ENCODE data around the gene HOMER2.
A peak's percentile ranks its signal among the peaks of the same experiment; 100 is the strongest.
"Not testable (repeated sequence)": the region's sequence is repeated elsewhere in the genome, so short reads cannot be mapped to it uniquely, and the experiment has no call there.

HOMER2 gene

GRCh38 chr15:82830427-82831173, 121.9 kb downstream of the HOMER2 start:
- DNase-seq: no peak

DNA sequence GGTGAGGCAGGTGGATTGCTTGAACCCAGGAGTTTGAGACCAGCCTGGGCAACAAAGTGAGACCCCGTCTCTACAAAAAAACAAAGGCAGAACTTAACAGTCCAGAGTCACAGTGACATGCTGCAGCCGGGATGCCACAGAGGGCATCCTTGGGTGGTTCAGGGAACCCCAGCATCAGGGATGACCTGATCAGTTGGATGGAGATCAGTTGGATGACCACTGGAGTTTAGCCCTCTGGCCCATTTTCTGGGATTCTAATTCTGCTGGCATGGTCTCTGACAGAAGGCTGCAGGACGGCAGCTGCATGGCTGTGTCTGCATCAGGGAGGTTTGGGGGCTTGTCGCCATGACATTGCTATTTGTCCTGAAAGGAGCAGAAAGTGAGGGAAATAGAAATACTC, 123.3 kb downstream of the HOMER2 start:
- no peak for DNase-seq

DNA sequence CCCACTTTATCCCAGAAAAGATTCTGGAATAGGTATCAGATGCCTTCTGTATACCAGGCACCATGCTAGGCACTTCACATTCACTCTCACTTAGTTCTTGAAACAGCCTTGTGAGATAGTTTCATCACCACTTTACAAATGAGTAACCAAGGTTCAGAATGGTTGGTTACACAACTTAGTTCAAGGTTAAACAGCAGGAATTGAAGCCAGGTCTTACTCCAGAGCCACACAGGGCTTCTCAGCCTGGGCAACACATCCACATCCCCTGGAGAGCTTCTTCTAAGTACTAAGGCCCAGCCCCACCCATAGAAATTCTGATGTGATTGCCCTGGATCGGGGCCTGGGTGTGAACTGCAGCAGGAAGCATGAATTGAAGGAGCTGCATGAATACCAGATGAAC, 124.4 kb downstream of the HOMER2 start:
- DNase-seq: no peak

DNA sequence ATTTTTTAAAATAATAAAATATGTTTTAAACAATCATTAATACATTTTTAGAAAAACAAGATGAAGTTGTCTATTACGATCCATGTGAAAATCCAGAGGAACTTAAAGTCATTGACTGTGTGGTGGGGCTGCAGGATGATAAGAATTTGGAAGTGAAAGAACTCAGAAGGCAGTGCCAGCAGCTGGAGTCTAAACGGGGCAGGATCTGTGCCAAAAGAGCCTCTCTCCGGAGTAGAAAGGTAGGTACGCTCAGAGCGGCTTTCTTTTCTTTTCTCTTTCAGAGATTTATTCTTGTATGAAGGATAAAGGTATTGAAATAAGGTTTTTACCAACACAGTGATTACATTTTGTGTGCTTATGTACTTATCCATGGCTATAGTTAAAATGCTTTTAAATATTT, 129.5 kb downstream of the HOMER2 start:
- no peak for DNase-seq

- not testable (repeated sequence) for DNase-seq
Measured at GRCh38 chr15:82821851-82822250, 130.7 kb downstream of the HOMER2 start.

- not testable (repeated sequence) for DNase-seq
Measured at GRCh38 chr15:82821396-82821795, 131.1 kb downstream of the HOMER2 start.

DNA sequence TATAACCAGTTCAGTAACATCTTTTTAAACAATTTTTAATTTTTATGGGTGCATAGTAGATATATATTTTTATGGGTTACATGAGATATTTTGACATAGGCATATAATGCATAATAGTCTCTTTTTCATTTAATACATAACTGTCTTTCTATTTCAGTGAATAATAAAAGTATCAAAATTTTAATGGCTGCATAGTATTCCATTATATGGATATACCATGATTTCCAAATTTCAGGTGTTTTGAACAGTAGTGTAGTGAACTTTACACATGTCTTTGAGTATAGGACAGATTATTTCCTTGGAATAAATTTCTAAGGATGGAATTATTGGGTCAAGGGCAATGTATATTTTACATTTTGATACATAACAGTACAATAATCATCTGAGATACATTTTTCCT, 132.4 kb downstream of the HOMER2 start:
- no peak for DNase-seq

DNA sequence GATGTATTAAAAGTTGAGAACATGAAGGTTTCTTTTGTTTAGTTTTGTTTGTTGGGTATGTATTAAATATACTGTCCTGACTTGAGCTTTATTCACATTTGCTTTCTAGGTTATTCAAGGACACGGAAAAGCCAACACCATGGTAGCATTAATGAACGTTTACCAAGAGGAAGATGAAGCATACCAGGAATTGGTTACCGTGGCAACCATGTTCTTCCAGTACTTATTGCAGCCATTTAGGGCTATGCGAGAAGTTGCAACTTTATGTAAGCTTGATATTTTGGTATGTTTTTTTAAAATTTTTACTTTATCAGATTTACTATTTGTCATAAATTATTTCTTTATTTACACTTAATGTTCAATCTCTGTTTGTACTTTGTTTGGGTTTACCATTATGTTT, 139.5 kb downstream of the HOMER2 start:
- DNase-seq: no peak

DNA sequence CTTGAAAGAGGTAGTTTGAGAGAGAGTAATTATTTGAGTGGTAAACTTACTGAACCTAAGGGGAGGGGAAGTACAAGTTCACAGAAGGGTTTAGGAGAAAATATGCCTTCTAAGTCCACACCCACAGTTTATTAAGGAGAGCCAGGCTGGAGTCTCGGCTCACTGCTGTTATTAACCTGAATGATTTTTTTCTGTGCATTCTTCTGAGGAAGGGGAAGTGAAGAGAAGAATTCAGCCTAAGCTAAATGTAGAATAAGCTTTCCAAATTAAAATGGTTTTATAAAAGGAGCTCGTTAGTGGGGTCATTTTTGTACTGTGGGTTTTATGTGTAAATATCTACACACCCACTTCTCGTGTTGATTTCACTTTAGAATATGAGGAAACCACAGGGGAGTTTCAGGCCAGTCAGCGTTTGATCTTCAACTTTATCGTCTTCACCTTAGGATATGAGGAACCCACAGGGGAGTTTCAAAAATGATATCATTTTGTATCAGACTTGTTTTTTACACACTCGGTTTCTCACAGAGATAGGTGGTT, 141.6 kb downstream of the HOMER2 start:
- peak; percentile 54 for DNase-seq

DNA sequence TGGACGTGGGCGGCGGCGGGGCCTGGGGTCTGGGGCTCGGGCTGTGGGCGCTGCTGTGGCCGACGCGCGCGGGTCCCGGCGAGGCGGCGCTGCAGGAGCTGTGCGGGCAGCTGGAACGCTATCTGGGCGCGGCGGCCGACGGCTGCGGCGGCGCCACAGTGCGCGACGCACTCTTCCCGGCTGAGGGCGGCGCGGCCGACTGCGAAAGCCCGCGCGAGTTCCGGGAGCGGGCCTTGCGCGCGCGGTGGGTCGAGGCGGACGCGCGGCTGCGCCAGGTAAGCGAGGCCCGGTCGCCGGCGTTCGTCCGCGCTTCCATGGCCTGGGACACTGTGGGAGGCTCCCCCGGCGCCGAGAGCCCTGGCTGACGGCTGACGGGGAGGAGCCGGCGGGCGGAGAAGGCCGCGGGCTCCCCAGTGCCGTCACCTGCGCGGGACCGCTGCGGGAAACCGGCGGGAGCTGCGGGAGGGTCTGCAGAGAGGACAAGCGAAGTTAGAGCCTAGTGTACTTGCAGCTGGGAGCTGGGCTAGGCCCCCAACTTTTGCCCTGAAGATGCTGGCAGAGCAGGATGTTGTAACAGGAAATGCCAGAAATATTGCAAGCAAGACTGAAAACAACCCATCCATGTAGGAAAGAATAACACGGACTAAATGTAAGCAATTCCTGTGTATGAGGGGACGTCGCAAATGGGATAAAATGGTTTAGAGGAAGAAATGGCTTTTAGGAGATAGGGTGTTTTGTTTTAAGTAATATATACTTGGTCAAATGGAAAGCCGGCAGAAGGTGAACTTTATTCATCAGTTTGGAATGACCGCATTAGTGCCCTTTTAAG, 142.2 kb downstream of the HOMER2 start:
- DNase-seq: peak; percentile 40

DNA sequence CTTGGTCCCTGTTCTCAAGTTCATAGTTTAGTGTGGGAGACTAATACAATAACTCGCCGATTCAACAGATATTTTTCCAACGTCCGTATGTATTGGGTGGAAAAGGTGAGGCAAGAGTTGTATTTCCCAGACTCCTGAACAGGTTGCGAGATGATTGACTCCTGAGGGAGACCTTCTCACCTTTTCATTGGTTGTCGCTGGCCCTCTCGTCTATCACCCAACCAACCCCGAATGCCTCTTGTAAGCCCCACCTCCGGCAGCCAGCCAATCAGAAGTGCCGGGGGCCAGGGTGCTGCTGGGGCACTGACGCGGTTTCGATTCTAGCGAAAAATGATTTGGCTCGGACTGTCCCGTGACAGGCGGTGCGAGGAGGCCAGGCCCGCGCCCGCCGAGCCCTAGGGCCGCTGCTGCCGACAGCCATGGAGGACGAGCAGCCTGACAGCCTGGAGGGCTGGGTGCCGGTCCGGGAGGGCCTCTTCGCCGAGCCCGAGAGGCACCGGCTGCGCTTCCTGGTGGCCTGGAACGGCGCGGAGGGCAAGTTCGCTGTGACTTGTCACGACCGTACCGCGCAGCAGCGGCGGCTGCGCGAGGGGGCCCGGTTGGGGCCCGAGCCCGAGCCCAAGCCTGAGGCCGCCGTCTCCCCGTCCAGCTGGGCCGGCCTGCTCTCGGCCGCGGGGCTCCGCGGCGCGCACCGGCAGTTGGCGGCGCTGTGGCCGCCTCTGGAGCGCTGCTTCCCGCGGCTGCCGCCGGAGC, 143.0 kb downstream of the HOMER2 start, which contains the start of gene WHAMM:
Gene WHAMM, plus strand, starts transcription at position 321 of the 753 bp plus-strand sequence. Its CDS starts 99 bp downstream, at position 420.
- peak; percentile 95 for DNase-seq

GRCh38 chr15:82808634-82809041, 143.9 kb downstream of the HOMER2 start:
- DNase-seq: no peak

- DNase-seq: no peak
Measured at GRCh38 chr15:82807920-82808633, 144.4 kb downstream of the HOMER2 start.

GRCh38 chr15:82805994-82806406, 146.5 kb downstream of the HOMER2 start, which contains the start of gene FSD2:
TSS of gene FSD2 (minus strand) at chr15:82806069. CDS start at chr15:82787390, 18,679 bp downstream.
- no peak for DNase-seq

DNA sequence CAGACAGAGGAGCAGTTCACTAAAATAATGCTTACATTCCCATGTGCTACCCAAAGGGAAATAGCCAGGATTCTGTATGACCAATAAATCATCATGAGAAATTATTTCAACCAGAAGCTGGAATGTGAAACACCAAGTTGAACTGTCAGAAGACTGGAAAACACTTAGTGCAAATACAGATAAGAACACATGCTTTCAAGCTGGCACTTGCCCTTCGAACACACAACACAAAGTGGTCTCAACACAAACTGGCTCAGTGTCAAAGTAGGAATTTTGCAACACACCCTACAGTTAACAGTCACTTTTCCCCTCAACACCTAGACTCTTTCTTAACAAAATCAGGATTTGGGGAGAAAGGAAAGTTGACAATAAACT, 148.0 kb downstream of the HOMER2 start:
- no peak for DNase-seq

DNA sequence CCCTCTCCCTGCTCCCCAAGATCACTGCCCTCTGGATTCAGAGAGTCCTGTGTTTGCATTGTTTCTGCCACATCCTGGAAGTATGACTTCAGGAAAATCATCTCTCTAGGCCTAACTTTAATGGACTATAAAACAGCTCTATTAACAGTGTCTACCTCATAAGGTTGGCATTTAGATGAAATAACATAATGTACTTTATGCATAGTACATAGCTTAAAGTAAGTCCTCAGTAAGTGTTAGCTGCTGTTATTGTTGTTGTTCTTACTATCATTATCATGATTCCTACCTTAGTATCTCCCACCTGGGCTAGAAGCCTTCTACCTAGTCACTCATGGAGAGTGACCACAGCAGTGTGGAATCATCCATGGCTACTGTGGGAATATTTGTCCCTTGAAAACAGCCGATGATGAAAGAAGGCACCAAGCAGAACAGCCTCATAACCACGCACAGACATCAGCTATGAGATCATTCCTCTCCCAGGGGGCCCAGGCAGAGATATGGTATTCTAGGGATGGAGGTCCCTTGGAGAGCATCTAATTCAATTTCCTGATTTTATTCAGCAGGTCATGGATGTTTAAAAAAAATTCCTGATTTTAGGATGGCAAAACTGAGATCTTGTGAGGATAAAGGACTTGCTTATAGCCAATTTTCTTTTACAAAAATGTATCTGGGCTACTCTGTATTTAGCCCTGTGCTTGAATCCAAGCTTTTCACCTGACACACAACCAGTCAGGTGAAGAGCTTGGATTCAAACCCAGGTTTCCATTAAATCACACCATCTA, 148.5 kb downstream of the HOMER2 start:
- DNase-seq: no peak

GRCh38 chr15:82802497-82802896, 150.0 kb downstream of the HOMER2 start:
- no peak for DNase-seq

DNA sequence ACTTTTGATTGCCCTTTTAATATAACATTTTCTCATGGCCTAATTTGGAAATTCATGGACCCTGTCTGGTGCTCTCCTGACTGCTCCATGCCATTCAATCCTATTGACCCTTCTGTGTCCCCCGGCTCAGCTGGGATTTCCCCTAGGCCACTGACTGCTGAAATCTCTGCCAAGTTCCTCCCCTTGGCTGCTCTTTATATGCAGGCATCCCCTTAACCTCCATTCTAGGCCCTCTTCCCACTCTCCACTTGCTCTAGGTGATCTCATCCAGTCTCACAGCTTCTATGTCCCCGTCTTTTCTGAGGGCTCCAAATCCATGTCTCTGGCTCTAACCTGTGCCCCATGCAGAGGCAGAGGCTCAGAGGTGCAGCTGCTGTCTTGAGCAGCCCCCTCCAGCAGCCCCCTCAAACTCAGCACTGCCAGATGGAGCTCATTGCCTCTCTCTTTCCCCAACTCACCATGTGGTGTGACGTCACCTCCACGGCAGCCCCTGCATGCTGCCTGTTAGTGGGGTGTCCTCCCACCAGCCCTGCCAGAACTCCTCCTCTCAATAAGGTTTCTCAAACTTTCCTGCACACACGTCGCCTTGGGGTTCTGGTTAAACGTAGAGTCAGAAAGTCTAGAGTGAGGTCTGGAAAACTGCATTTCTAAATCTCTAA, 153.2 kb downstream of the HOMER2 start:
- no peak for DNase-seq
